ENCODE measurements around the gene ENGASE.
"Not testable (repeated sequence)": the region's sequence is repeated elsewhere in the genome, so short reads cannot be mapped to it uniquely, and the experiment has no call there.

The ENGASE gene

DNA sequence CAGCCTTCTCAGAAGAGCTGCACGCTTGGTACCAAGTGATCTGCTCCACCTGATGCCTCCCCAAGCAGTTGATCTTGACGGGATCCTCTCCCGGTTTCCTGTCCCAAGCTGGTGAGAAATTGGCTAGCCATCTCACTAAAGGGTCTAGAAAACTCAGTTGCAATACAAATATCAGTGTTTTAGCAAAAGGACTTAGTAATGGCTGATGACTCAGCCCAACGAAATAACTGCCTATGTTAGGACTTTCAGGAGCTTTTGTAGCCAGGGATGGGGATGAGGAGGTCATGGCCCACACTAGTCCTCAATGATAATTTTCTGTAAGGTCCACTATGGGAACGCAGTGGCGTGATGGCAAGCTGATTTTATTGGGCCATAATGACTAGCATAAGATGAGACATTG lies 23.3 kb upstream of the ENGASE start:
- DNase-seq (ENCODE audit: low spot score) = no peak

DNA sequence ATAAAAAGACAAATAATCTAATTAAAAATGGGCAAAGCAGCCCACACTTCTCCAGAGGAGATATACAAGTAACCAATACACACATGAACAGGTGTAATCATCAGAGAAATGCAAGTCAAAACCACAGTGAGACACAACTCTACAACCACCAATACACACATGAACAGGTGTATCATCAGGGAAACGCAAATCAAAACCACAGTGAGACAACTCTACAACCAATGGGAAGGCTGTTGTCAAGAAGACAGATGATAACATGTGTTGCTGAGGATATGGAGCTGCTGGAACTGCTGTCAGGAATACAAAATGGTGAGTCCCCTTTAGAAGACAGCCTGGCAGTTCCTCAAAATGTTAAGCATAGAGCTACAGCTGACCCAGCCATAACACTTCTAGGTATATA lies 22.5 kb upstream of the ENGASE start:
- DNase-seq (ENCODE audit: low spot score) = no peak

DNA sequence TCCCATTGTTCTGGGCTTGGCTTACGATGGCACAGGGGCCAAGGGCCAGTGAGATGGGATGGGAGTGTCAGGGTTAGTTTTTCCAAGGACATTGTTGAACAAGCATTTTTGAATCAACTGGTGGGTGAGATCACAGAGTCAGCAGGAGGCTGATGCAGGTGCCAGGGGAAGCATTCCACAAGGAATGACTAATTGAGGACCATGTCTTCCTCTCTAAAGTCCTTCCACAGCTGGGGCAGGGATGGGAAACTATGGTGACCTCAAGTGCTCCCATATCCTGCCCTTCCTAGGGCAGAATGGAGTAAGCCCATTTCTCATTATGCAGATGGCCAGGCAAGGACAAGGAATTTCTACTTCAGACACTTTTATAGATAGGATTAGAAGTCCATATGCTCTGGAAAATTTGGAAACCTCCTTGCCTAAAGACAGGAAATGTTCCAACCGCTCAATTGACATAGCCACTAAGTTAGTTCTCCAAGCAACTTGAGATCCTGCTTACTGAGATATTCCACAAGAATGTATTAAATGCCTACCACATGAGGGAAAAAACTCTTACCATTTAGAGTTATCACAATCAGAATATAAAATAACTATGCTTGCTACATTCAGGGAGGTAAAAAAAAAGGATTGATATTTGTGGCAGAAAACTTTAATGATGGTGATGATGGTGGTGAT lies 21.2 kb upstream of the ENGASE start:
- no peak for DNase-seq (ENCODE audit: low spot score)

GRCh38 chr17:79054200-79054960 lies 20.2 kb upstream of the ENGASE start:
- no peak for DNase-seq (ENCODE audit: low spot score)

GRCh38 chr17:79055197-79055596 lies 19.4 kb upstream of the ENGASE start:
- no peak for DNase-seq (ENCODE audit: low spot score)

DNA sequence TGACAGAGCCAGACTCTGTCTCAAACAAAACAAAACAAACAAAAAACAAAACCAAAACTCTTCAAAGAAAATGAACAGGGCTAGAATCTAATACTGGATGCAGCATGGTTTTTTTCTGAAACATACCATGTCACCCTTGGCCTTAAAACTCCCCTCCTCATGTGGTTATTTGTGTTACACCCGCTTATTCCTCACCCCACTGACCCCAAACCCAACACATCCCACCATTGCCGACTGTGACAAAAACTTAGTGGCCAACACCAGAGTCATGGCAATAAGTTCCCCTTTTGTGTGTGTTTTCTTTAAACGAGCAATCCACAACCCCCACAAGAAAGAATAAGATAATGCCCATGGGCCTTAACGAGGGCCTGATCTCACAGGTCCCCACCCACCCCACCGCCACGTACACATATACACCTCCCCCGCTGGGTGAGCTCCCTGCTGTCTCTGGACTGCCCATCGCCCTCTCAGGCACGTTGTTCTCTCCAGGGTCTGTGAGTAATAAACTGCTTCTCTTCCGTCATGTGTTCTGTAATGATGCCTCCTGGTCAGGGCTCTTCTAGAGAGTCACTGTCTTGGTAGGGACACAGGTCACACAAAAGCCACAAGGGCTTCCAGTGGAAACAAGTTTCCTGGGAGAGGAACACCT lies 16.8 kb upstream of the ENGASE start:
- DNase-seq (ENCODE audit: low spot score) = no peak

DNA sequence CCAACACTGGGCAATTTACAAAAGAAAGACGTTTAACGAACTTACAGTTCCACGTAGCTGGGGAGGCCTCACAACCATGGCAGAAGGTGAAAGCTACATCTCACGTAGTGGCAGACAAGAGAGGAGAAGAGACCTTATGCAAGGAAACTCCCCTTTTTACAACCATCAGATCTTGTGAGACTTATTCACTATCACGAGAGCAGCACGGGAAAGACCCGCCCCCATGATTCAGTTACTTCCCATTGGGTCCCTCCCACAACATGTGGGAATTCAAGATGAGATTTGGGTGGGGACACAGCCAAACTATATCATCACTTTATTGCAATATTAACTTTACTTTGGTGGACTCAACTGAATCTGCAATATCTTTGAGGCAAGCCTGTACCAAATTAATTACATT lies 11.9 kb upstream of the ENGASE start:
- DNase-seq (ENCODE audit: low spot score) = no peak

- no peak for DNase-seq (ENCODE audit: low spot score)
These were observed 10.6 kb upstream of the ENGASE start for GRCh38 chr17:79064026-79064425.

- peak; percentile 63 for DNase-seq (ENCODE audit: low spot score)
These were observed 9.4 kb upstream of the ENGASE start for GRCh38 chr17:79065105-79065670.

DNA sequence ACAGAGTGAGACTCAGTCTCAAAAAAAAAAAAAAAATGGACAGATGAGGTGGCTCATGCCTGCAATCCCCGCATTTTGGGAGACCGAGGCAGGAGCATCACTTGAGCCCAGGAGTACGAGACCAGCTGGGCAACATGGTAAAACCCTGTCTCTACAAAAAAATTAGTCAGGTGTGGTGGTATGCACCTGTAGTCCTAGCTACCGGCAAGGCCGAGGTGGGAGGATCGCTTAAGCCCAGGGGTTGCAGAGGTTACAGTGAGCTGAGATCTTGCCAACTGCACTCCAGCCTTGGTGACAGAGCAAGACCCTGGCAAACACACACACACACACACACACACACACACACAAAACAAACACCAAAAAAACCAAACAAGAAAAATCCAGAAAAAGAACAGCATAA lies 7.7 kb upstream of the ENGASE start:
- DNase-seq (ENCODE audit: low spot score) = no peak

GRCh38 chr17:79070266-79070880 lies 4.3 kb upstream of the ENGASE start:
- no peak for DNase-seq (ENCODE audit: low spot score)

DNA sequence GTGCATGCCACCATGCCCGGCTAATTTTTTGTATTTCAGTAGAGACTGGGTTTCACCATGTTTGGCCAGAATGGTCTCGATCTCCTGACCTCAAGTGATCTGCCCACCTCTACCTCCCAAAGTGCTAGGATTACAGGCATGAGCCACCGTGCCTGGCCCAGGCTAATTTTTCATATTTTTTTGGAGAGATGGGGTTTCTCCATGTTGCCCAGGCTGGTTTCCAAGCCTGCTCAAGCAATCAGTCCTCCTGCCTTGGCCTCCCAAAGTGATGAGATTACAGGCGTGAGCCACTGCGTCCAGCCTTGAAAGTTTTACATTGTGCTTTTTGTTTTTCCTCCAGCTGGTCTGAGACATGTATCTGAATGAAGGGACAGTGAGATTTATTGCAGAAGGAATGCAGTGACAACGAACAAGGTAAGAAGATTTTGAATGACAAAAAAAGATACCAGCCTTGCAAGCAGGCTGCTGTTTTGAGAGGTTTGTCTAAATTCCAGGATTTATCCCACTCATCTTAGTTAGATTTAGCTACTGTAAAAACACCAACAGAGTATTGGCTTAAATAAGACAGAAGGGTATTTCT lies 3.4 kb upstream of the ENGASE start:
- DNase-seq (ENCODE audit: low spot score) = no peak

GRCh38 chr17:79072544-79072943 lies 2.1 kb upstream of the ENGASE start:
- no peak for DNase-seq (ENCODE audit: low spot score)

GRCh38 chr17:79073016-79073705 lies 1.5 kb upstream of the ENGASE start:
- no peak for DNase-seq (ENCODE audit: low spot score)

DNA sequence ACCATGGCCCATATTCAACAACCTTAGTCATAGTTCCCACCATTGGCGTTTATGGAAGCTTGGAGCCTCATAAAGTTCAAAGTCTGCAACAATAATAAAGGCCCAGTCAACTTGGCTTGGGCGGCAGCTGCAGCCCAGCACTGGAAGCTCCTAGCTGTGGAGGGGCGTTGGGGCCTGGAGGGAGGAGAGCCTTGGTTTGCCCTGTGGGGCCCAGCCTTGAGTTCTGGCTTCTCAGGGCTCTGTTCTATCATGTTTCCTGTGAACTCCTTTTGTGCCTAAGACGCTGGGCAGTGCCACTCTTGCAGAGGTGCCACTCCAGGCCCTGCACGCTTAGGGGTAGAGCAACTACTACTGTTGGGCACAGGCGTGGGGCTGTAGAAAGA lies 927 bp upstream of the ENGASE start:
- DNase-seq (ENCODE audit: low spot score) = no peak

GRCh38 chr17:79074121-79074648 lies 439 bp upstream of the ENGASE start:
- not testable (repeated sequence) for DNase-seq (ENCODE audit: low spot score)

- no peak for DNase-seq (ENCODE audit: low spot score)
These were observed 774 bp downstream of the ENGASE start for GRCh38 chr17:79075446-79075750.

- no peak for DNase-seq (ENCODE audit: low spot score)
These were observed 1.3 kb downstream of the ENGASE start for GRCh38 chr17:79075861-79076406.

DNA sequence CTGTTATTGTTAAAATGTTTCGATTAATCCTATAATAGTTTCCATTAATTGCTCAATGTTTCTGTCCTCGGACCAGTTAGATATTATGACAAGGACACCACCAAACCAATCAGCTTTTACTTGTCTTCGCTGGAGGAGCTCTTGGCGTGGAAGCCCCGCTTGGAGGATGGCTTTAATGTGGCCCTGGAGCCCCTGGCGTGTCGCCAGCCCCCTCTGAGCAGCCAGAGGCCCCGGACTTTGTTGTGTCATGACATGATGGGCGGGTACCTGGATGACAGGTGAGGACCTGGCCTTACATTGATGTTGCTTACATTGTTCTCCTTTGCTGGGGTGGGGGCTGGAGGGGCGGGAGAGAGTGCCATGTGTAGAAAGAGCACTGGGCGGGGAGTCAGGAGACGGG lies 3.0 kb downstream of the ENGASE start:
- no peak for DNase-seq (ENCODE audit: low spot score)

DNA sequence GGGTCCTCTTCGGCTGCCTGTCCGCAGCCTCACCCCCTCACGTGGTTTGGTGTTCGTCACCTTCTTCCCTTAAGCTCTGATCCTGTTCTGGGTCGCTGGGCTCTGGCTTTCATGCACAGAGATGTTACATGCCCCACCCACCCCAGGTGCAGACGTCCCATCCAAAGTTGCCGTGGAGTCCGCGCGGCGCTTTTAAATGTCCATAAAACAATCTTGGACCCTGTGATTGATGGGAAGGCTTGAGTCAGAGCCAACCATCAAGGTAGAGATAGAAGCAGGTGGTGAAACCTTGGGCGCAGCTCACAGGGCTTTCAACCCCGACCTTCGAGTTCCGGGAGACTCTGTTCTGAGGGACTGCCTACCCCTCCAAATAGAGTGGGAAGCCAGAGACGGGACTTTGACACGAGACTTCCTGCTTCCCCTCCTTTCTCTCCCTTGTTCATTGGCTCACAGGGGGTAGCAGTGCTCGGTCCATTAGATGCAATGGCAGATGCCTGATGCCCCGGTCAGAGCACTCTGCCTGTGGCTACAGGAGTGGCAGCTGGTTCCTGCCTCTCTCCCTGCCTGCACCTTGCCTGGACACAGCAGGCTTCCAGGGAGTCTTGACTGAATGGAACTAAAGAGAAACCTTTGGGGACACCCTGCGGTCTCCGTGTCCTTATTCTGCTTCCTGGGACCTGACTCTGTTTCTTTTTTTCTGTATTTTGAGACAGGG lies 4.0 kb downstream of the ENGASE start:
- DNase-seq (ENCODE audit: low spot score) = no peak

Data from iPS-NIHi11 (cell line).